ENCODE results near the gene DNM3.

Gene DNM3

GRCh38 chr1:171817511-171818265 is 23.6 kb upstream of the DNM3 start:
- peak; percentile 45 for DNase-seq (ENCODE audit: low spot score)

- no peak for DNase-seq (ENCODE audit: low spot score)
Measured at GRCh38 chr1:171819946-171820345, 21.4 kb upstream of the DNM3 start.

DNA sequence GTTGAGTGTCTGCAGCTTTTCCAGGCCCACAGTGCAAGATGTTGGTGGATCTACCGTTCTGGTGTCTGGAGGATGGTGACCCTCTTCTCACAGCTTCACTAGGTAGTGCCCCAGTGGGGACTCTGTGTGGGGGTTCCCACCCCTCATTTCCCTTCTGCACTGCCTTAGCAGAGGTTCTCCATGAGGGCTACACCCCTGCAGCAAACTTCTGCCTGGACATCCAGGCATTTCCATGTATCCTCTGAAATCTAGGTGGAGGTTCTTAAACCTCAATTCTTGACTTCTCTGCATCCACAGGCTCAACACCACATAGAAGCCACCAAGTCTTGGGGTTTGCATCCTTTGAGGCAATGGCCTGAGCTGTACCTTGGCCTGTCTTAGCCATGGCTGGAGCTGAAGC is 14.3 kb upstream of the DNM3 start:
- no peak for DNase-seq (ENCODE audit: low spot score)

DNA sequence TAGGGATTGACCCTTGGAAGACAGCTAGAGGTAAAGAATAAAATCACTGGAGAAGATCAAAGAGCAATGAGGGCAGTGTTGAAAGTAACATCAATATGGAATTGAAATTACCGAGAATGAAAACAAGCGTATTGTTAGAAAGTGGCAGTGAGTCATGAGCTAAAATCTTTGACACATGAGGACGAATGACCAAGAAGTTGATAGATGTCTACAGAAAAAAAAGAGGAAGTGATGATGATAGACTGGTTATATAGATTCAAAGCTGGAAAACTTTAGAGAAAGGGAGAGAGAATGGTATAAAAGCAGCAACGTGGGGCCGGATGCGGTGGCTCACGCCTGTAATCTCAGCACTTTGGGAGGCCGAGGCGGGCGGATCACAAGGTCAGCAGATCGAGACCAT is 12.5 kb upstream of the DNM3 start:
- no peak for DNase-seq (ENCODE audit: low spot score)

DNA sequence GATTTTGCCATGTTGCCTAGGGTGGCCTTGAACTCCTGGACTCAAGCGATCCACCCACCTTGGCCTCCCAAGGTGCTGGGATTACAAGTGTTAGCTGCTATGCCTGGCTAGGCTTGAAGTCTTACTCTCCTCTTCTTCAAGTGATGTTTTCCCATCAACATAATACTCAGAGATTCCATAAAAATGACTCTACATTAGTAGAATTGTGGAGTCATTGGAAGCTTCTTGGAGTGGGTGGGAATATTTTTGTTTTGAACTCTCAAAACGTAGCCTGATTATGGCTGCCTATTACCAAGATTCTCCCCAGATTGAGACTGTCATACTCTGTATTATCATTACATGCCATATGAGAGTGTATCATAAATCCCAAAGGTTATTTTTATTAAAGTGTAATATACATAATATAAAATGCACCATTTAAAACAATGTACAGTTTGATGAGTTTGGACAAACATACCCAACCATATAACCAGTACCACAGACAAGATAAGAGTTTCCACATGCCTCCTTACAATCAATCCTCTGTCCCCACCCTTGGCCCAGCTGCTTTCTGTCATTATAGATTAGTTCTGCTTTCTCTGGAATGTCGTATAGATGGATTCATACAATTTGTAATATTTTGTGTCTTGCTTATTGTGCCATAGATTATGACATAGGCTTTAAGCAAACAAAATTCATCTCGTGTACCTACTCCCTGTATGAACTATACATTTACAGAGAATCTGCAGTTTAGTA is 8.0 kb upstream of the DNM3 start:
- DNase-seq (ENCODE audit: low spot score) = no peak

GRCh38 chr1:171834821-171835220 is 6.5 kb upstream of the DNM3 start:
- DNase-seq (ENCODE audit: low spot score) = no peak

- DNase-seq (ENCODE audit: low spot score) = no peak
Measured at GRCh38 chr1:171835891-171836290, 5.4 kb upstream of the DNM3 start.

DNA sequence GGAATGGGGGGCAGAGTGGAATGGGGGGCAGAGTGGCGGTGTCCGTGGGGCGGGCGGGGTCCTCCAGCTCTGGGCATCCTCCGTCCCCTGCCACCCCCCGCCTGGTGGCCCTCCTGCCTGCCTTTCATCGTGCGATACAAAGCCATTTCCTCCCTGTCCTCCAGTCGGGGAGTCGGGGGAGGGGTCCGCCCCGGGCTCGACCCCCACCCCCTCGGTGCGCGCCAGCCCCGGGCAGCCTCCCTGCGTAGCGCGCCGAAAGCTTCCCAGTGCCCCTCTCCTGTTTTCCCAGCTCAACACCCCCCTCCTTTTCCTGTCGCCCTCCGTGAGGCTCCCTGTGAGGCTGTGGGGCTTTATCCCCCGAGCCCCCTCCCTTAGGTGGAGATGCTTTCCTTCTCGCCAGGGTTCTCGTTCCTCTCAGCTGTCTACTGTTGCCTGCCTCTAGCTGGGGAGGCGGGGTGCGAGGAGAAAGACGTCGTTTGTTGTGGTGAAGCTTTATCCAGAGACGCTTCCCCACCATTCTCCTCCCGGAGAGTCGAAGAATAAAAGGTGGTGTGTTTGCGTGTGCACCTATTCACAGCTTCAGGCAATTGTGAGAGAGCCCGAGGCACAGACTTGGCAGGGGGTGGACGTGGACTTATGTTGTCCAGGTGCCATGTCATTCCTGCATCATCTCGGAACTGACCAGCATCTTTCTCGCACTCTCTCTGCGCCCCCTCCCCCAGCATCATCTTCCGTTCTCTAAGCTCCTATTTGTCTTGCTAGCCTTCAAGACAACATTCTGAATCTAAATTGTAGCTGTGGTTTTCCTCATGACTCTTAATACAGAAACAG is 848 bp downstream of the DNM3 start:
- peak; percentile 69 for DNase-seq (ENCODE audit: low spot score)

- DNase-seq (ENCODE audit: low spot score) = no peak
Measured at GRCh38 chr1:171844381-171844780, 3.1 kb downstream of the DNM3 start.

DNA sequence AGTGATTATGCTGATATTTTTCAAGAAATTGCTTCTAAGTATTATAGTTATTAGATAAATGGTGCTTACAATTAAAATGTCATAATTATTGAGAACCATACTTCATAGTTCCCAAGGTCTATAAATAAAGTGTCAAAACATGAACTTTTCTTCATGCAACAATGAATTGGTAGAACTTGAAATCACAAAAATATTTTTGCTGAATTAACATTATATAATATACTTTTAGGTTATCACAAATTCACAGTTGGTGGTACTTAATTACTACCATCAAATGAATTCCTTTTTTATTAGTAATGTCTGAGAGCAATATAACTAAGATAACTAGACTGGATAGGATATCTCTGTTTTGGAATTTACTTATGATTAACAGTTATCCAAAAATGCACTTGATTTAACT is 4.7 kb downstream of the DNM3 start:
- no peak for DNase-seq (ENCODE audit: low spot score)

GRCh38 chr1:171849245-171849898 is 8.1 kb downstream of the DNM3 start:
- DNase-seq (ENCODE audit: low spot score) = no peak

DNA sequence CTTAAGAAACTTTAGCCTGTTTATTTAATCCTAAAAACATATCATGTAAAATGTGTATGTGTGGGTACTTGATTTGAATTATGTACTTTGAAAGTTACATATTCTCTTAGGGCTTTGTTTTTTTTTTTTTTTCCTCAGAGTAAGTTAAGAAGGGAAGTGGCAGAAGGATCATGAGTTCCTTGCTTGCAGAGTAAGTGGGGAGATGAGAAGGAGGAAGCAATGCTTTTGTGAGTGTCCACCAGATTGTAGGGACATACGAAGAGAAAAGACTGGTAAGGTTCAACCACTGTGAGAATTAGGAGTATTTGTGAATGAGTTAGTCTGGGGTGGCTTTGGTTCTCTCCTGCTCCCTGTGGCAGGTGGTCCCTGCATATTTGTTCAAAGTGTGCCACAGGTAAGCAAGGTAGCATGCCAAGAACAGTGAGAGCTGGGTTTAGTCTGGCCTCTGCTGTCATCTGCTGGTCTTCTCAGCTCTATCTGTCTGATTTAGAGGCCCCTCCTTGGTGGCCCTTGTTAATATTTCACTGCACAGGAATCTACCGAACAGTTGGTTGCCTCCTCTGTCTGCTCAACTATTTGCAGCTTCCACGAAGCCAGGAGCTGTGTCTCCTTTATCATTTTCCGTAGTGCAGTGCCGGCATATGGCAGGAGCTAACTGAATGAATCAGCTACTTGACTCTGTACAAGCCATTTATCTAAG is 9.5 kb downstream of the DNM3 start:
- DNase-seq (ENCODE audit: low spot score) = no peak

DNA sequence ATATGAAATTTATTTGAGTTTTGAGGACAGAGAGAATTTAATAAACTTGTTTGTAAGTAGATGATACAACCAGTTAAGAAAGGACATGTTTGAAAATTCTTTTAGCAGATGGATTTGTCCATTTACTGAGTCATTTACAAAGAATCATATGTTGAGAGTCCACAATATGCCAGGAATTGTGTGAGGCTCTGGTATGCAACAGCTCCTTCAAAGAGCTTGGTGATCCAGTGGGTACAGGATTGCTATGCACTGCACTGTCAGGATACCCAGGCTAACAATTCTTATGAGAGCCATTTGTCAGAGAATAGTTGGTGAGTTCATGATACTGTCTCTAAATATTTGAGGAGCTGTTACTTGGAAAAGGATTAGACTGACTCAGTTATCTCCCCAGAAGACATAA is 11.0 kb downstream of the DNM3 start:
- DNase-seq (ENCODE audit: low spot score) = no peak

DNA sequence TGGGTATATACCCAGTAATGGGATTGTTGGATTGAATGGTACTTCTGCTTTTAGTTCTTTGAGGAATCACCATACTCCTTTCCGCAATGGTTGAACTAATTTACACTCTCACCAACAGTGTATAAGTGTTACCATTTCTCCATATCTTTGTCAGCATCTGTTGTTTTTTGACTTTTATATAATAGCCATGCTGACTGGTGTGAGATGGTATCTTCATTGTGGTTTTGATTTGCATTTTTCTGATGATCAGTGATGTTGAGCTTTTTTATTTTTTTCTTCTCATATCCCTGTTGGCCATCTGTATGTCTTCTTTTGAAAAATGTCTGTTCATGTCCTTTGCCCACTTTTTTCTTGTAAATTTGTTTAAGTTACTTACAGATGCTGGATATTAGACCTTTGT is 14.1 kb downstream of the DNM3 start:
- DNase-seq (ENCODE audit: low spot score) = no peak

- DNase-seq (ENCODE audit: low spot score) = no peak
Measured at GRCh38 chr1:171858696-171859095, 17.4 kb downstream of the DNM3 start.

GRCh38 chr1:171860696-171861095 is 19.4 kb downstream of the DNM3 start:
- DNase-seq (ENCODE audit: low spot score) = no peak

GRCh38 chr1:171863531-171863930 is 22.2 kb downstream of the DNM3 start:
- DNase-seq (ENCODE audit: low spot score) = no peak

- no peak for DNase-seq (ENCODE audit: low spot score)
Measured at GRCh38 chr1:171864308-171864707, 23.0 kb downstream of the DNM3 start.

GRCh38 chr1:171865106-171865505 is 23.8 kb downstream of the DNM3 start:
- DNase-seq (ENCODE audit: low spot score) = no peak

GRCh38 chr1:171867236-171867635 is 25.9 kb downstream of the DNM3 start:
- no peak for DNase-seq (ENCODE audit: low spot score)

- peak; percentile 41 for DNase-seq (ENCODE audit: low spot score)
Measured at GRCh38 chr1:171868217-171868803, 27.0 kb downstream of the DNM3 start.

Data from putamen (tissue), 1 donor.